Effector memory CD8-positive, alpha-beta T cell (primary cell): ENCODE measurements around the gene TLCD1.

Experiments used
- ATAC-seq: fragments of 150-1000 bp; cut with Tn5 transposase; replicated peaks from 2 replicates; pipeline ENCODE4 v1.10.0; 2021; ENCODE audit warnings: mild to moderate bottlenecking, moderate library complexity
- DNase-seq, 3 experiments: peaks; one replicate each; pipeline ENCODE4 v3.0.0; 2021
- H3K27ac Mint-ChIP-seq, 2 donors: one replicate each; pipeline ENCODE4 v1.8.0; 2022; ENCODE audit warnings: mild to moderate bottlenecking in 2 of 2, mixed read lengths in 2 of 2, moderate library complexity in 2 of 2
- H3K27me3 Mint-ChIP-seq, 2 donors: one replicate each; pipeline ENCODE4 v1.8.0; 2022; ENCODE audit warnings: mixed read lengths in 2 of 2
- H3K36me3 Mint-ChIP-seq: one replicate; pipeline ENCODE4 v1.8.0; 2022; ENCODE audit warnings: mild to moderate bottlenecking, moderate library complexity, mixed read lengths; ENCODE audit not compliant: insufficient read depth
- H3K4me1 Mint-ChIP-seq, 2 donors: one replicate each; pipeline ENCODE4 v1.8.0; 2022; ENCODE audit warnings: low read depth in 2 of 2, mixed read lengths in 2 of 2
- H3K4me3 Mint-ChIP-seq, 2 donors: one replicate each; pipeline ENCODE4 v1.8.0; 2022; ENCODE audit warnings: mild to moderate bottlenecking in 2 of 2, mixed read lengths in 2 of 2, moderate library complexity in 2 of 2
- H3K9me3 Mint-ChIP-seq, 2 donors: one replicate each; pipeline ENCODE4 v1.8.0; 2022; ENCODE audit warnings: mixed read lengths in 2 of 2

Gene TLCD1

GRCh38 chr17:28705728-28706334, 20.2 kb downstream of the TLCD1 start:
- H3K9me3 Mint-ChIP-seq: no peaks in the 10 kb centered on the region
- no peak for ATAC-seq
- peaks cover 0 to 7% of the 10 kb centered on the region in 2 donors for H3K4me1 Mint-ChIP-seq
- no peaks in the 10 kb centered on the region for H3K27me3 Mint-ChIP-seq
- DNase-seq: no peak
- peaks cover 29% of the 10 kb centered on the region for H3K36me3 Mint-ChIP-seq
- peak overlapping the region; percentile 62 to 71 for H3K27ac Mint-ChIP-seq
- no peak overlapping the region for H3K4me3 Mint-ChIP-seq

DNA sequence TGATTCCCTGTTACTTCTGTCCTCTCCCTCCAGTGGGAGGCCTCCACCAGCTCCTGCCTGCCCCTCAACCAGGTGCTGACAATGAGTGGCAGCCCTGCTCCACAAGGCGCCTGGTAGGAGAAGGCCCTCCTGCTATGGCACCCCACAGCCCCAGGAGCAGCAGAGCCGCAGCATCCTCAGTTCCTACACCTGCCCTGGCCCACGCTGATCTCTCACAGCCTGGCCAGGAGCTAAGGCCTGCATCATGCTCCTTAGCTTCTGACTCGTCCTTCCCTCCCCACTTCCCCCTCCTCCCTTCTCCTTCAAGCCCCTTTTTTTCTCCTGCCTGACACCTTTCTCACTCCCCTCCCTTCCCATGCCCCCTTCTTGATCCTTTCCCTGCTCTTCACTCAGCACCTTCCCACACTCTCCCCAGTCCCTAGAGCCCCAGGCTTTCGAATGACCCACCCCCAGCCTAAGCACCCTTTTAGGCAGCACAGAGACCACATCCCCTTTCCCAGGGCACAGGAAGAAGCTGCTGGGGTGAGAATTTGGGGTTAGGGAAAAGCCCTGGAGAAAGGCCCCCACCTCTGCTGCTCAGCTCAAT, 20.9 kb downstream of the TLCD1 start:
- H3K36me3 Mint-ChIP-seq: peaks cover 36% of the 10 kb centered on the region
- no peak for ATAC-seq
- H3K4me1 Mint-ChIP-seq: peaks cover 0 to 4% of the 10 kb centered on the region in 2 donors
- peak overlapping the region; percentile 62 to 71 for H3K27ac Mint-ChIP-seq
- DNase-seq: no peak
- no peaks in the 10 kb centered on the region for H3K9me3 Mint-ChIP-seq
- H3K4me3 Mint-ChIP-seq: no peak overlapping the region
- no peaks in the 10 kb centered on the region for H3K27me3 Mint-ChIP-seq

DNA sequence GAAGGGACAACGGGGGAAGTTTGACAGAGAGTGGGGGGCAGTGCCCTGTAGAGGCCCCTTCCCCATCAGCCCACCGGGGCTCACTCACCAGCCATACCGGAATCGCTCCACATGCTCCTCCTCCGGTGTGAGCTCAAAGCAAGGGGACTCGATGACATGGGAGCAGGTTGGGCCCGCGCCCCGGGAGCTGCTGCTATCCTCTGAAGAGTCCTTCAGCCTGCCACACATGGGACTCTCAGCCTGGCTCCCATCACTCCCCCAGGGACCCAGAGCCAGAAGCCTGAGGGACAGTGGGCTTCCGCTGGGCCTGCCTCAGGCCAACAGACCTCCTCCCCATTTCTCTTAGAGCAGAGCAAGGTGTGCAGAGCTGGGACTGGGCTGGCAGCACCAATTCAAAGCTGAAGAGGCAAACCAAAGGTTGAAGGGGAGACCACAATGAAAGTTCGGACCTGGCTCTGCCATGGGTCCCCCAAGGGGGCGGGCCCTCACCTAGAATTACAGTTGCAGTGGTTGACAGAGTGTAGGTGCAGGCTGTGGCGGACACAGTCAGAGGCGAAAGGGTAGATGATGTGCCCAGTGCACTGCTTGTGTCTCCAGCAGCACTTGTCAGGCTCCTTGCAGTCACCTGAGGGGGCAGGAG, 21.7 kb downstream of the TLCD1 start:
- Mint-ChIP-seq H3K4me1 (peaks cover 0 to 4% of the 10 kb centered on the region in 2 donors), H3K36me3 (peaks cover 40% of the 10 kb centered on the region), H3K9me3 (no peaks in the 10 kb centered on the region), H3K4me3 (no peak overlapping the region), H3K27me3 (no peaks in the 10 kb centered on the region), H3K27ac (peak overlapping the region in 1 of 2 donors; percentile 73)
- no peak for ATAC-seq
- DNase-seq: no peak

GRCh38 chr17:28703552-28704218, 22.3 kb downstream of the TLCD1 start:
- H3K27ac Mint-ChIP-seq: peak overlapping the region in 1 of 2 donors; percentile 73
- H3K36me3 Mint-ChIP-seq: peaks cover 39% of the 10 kb centered on the region
- ATAC-seq (no peak), DNase-seq (no peak)
- H3K9me3 Mint-ChIP-seq: no peaks in the 10 kb centered on the region
- H3K27me3 Mint-ChIP-seq: no peaks in the 10 kb centered on the region
- H3K4me3 Mint-ChIP-seq: no peak overlapping the region
- H3K4me1 Mint-ChIP-seq: peaks cover 0 to 4% of the 10 kb centered on the region in 2 donors

DNA sequence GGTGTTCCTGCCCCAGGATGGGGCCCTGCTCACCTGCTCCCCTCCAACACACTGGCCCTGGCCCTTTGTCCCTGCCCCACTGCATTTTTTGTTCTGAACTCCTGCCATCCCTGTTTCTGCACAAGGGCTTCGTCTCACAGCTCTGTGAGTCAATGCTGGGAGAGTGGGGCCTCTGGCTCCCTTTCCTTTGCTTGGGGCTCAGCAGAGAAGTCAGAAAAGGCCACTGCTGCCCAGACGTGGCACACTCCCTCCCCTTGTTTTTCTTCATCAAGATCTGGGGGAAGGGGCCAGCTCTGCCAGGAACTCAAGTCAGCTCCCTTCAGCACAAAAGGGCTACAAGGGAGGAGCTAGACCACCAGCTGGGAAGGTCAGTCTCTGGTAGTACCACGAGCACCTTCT, 23.3 kb downstream of the TLCD1 start:
- ATAC-seq (no peak), DNase-seq (no peak)
- peaks cover 0 to 4% of the 10 kb centered on the region in 2 donors for H3K4me1 Mint-ChIP-seq
- H3K36me3 Mint-ChIP-seq: peaks cover 43% of the 10 kb centered on the region
- no peaks in the 10 kb centered on the region for H3K27me3 Mint-ChIP-seq
- H3K27ac Mint-ChIP-seq: peak overlapping the region; percentile 25 to 72
- no peaks in the 10 kb centered on the region for H3K9me3 Mint-ChIP-seq
- no peak overlapping the region for H3K4me3 Mint-ChIP-seq

DNA sequence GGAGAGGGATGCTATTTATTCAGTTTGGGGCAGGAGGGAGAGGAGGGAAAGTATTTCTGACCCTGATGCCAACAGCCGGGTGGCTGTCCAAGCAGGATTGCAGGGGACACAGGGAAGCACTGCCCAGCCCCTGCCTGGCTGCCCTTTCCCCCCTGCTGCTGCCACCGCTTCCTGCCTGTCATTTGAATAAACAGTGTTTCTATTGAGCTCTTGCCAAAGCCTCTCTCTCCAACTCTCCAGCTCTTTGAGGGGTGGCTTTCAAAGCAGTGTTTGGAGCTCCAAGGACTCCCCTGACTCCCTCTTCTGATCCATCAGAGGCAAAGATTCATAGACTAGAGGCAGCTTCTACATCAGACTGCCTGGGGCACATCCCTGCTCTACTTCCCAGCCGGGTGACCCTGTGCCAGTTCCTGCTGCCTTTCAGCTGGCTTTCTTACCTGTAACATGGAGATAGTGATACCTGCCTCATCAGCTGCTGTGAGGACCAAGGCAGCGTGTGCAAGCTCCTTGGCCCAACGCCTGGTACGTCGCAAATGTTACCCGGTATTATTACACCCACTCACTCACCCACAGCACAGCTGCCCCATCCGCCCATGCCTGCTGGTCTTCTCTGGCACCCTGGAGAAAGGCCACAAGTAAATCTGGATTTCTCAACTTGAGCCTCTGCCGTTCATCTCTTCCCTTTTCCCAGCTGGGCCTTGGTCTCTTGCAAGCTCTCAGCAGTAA, 23.8 kb downstream of the TLCD1 start:
- Mint-ChIP-seq H3K4me1 (peaks cover 0 to 4% of the 10 kb centered on the region in 2 donors), H3K36me3 (peaks cover 44% of the 10 kb centered on the region), H3K9me3 (no peaks in the 10 kb centered on the region), H3K27me3 (no peaks in the 10 kb centered on the region), H3K4me3 (no peak overlapping the region), H3K27ac (peak overlapping the region; percentile 25 to 72)
- ATAC-seq (no peak), DNase-seq (no peak)

GRCh38 chr17:28700830-28701492, 25.1 kb downstream of the TLCD1 start:
- Mint-ChIP-seq H3K27me3 (no peaks in the 10 kb centered on the region), H3K4me1 (peaks cover 0 to 3% of the 10 kb centered on the region in 2 donors), H3K27ac (peak overlapping the region in 1 of 2 donors; percentile 47)

DNA sequence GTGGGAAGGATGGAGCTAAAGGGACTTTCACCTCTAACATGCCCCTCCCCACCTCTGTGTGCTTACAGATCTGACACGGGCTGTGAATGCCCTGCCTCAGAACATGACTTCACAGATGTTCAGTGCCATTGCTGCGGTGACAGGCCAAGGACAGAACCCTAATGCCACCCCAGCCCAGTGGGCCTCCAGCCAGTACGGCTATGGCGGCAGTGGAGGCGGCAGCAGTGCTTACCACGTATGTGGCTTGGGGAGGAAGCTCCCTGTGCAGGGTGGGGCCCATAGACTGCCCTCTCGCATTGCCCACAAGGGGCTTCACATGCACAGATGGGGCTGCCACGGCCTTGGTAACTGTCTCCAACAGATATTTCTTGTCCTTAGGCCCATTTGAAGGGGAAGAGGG, 25.8 kb downstream of the TLCD1 start:
- ATAC-seq (no peak), DNase-seq (no peak)
- H3K4me1 Mint-ChIP-seq: peaks cover 0 to 3% of the 10 kb centered on the region in 2 donors
- peak overlapping the region in 1 of 2 donors; percentile 47 for H3K27ac Mint-ChIP-seq
- no peak overlapping the region for H3K4me3 Mint-ChIP-seq
- no peaks in the 10 kb centered on the region for H3K9me3 Mint-ChIP-seq
- peaks cover 59% of the 10 kb centered on the region for H3K36me3 Mint-ChIP-seq
- H3K27me3 Mint-ChIP-seq: no peaks in the 10 kb centered on the region

More at GRCh38 chr17:28700830-28701492, 25.1 kb downstream of the TLCD1 start:
- H3K9me3 Mint-ChIP-seq: no peaks in the 10 kb centered on the region
- DNase-seq (no peak), ATAC-seq (no peak)
- no peak overlapping the region for H3K4me3 Mint-ChIP-seq
- peaks cover 56% of the 10 kb centered on the region for H3K36me3 Mint-ChIP-seq

DNA sequence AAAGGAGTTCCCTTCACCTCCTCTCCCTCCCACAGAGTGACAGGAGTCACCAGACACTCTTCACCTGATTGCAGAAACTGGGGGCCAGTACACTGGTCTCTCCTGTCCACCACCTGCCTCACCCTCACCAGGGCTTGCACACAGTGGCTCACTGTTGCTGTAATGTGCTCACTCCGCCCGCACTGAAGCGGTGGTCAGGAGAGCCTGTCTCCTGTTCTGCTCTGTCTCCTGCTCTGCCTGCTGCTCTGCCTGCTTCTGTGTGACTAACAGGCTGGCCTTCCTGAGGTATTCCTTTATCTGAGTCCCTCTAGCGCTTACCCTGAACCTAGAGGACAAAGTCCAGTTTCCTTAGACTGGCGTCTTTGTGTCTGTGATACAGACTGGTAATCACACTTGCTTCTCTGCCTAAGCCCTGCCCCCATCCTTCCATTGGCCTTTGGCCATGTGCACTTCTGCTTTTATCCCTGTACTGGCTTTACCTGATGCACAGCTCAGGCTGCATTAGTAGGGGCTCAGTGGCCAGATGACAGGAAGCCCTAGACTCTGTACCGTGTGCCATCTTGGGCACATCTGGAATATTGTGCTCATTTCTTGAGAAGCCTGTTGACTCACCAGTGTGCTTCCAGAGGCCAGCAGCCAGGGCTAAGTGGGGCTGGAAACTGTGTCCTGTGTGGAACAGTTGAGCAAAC, 27.6 kb downstream of the TLCD1 start:
- Mint-ChIP-seq H3K9me3 (no peaks in the 10 kb centered on the region), H3K27me3 (no peaks in the 10 kb centered on the region), H3K27ac (no peak overlapping the region), H3K4me3 (no peak overlapping the region), H3K36me3 (peaks cover 77% of the 10 kb centered on the region), H3K4me1 (no peaks in the 10 kb centered on the region)
- DNase-seq (no peak), ATAC-seq (no peak)

DNA sequence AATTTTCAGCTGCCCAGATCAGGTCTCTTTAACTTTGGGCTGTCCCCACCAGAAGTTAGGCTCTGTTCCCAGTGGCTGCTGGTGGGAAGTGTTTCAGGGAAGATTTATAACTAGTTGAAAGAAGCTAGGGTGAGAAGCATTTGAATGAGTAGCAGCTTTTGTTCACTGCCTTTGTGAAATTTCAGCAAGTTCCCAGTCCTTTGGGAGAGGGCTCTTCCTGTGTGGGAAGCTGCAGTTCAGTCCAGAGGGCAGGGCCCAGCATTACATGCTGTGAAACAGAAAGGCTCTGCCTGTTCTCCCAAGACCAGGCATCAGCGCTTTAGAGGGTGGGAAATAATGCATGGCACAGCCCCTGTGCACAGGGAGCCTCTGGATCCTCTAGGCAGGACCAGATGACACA, 32.2 kb downstream of the TLCD1 start:
- peaks cover 87% of the 10 kb centered on the region for H3K36me3 Mint-ChIP-seq
- H3K27me3 Mint-ChIP-seq: no peaks in the 10 kb centered on the region
- DNase-seq (no peak), ATAC-seq (no peak)
- no peaks in the 10 kb centered on the region for H3K4me1 Mint-ChIP-seq
- no peaks in the 10 kb centered on the region for H3K9me3 Mint-ChIP-seq
- H3K4me3 Mint-ChIP-seq: no peak overlapping the region
- H3K27ac Mint-ChIP-seq: no peak overlapping the region

DNA sequence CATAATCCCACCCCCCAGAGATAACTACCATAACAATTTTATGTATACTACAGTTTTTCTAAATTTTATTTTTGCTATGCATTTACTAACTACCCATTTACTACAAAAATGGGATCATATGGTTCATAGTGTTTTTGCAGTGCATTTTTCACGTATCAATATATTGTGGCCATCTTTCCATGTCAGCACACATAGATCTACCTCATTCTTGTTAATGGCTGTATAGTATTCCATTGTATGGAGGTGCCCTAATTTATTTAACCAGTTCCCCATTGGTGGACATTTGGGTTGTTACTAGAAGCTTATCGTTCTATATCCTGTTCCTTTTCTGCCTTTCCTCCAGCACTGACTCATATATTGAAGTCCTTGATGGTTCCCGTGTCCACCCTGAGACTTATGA, 37.0 kb downstream of the TLCD1 start:
- no peaks in the 10 kb centered on the region for H3K9me3 Mint-ChIP-seq
- no peak for DNase-seq
- no peaks in the 10 kb centered on the region for H3K27me3 Mint-ChIP-seq
- no peak overlapping the region for H3K27ac Mint-ChIP-seq
- no peak overlapping the region for H3K4me3 Mint-ChIP-seq
- no peaks in the 10 kb centered on the region for H3K4me1 Mint-ChIP-seq
- H3K36me3 Mint-ChIP-seq: peaks cover 92% of the 10 kb centered on the region
- no peak for ATAC-seq

DNA sequence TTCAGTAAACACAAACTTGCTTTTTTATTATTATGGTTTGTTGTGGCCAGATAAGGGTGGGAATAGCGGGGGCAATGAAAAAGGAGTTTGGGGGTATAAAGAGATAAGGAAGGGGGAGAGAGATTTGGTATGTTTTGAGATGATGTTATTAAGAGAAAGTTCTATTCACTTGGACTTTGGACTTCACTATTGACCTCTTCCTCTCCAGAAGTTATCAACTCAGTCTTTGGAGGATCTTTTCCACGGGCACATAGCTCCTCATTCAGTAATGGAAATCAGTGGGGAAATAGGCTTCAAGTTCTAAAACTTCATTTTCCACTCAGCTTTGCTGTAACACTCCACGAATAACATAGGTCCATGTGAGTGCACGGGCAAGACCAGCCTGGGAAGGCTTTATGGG, 37.6 kb downstream of the TLCD1 start:
- H3K4me1 Mint-ChIP-seq: no peaks in the 10 kb centered on the region
- H3K4me3 Mint-ChIP-seq: no peak overlapping the region
- H3K27ac Mint-ChIP-seq: no peak overlapping the region
- H3K36me3 Mint-ChIP-seq: peaks cover 92% of the 10 kb centered on the region
- H3K27me3 Mint-ChIP-seq: no peaks in the 10 kb centered on the region
- no peaks in the 10 kb centered on the region for H3K9me3 Mint-ChIP-seq
- ATAC-seq (no peak), DNase-seq (no peak)
